Stimulated activated CD4-positive, alpha-beta T cell treated with anti-CD3 and anti-CD28 coated beads, TNF-alpha, amount 100 ng/mL, for 24 hours (primary cell): ENCODE measurements around the gene SCAMP1.

Experiments used
- DNase-seq, 3 experiments: peaks; one replicate each; pipeline ENCODE4 v3.0.0-alpha.2; 2020; ENCODE audit warnings: low read depth in 3 of 3

SCAMP1 gene

GRCh38 chr5:78492224-78492623 is 131.8 kb downstream of the SCAMP1 start:
- DNase-seq = no peak

DNA sequence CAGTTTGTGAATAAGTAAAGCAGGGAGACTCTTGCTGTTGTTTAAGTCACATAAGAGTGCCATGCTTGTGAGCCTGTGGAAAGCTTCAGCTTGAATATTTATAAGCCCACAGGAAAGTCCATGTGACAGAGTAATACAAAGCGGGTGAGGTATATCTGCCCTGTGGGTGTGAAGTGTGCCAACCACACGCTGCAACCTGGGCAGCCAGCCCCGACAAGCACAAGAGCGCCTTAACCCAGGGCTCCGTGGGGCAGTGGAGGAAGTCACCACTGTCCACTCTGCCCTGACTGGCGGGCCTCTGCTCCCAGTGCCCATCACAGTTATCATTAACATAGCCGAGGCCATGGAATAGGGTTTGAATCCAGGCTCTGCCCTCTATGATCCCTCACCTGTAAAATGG is 132.2 kb downstream of the SCAMP1 start:
- DNase-seq = no peak

- DNase-seq = no peak
These were observed 135.4 kb downstream of the SCAMP1 start for GRCh38 chr5:78495800-78496199.

DNA sequence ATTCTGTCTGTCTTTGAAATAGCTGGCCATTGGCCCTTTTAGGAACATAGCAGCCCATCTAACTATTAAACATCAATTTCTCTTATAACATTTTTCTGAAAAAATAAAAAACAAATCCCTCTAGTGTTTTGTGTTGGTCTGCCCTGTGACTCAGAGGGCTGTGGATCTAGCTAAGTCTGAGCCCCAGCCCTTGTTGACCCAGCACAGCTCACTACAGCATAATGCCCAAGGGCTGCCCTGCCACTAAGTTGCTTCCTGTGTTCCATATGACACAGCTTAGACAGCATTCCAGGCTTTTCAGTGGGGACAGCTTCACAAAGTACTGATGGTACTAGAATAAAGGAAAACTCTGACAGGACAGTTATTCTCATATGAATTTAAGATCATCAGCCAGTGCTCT is 136.0 kb downstream of the SCAMP1 start:
- DNase-seq = no peak

GRCh38 chr5:78497573-78498533 is 137.4 kb downstream of the SCAMP1 start:
- no peak for DNase-seq

DNA sequence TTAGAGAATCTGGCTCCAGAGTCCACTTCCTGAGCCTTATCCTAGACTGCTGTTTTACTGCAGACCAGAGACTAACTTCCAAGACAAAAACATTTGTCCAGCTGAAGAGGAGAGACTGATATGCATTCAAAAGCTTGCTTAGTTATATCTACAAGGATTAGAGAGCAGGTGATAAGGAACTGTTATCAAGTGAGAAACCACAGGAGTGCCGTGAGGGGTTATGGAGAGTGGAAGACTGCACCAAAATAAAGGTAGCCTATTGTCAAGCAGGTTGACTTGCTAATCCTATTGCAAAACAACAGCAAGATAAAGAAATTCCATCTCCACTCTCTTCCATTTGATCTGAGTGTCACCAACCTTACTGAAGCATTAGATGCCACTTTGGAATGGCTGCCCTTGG is 139.1 kb downstream of the SCAMP1 start:
- no peak for DNase-seq

DNA sequence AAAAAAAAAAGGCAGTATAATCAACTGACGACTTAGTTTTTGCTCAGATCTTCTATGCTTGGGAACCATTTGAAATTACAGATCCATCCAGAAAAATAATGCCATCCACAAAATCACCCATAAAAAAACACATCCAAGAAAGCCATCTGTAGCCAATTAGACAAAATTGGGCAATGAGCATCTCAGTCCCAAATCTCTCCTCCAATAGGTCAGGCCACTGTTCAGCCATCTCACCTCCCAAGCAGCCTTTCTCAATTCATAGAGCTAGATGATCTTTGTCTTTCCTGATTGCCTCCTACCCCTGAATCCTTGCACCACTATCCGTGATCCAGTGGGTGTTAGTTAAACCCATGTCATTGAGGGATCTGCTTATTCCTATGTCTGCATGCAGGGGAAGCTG is 139.6 kb downstream of the SCAMP1 start:
- no peak for DNase-seq

- no peak for DNase-seq
These were observed 140.5 kb downstream of the SCAMP1 start for GRCh38 chr5:78500871-78501270.

GRCh38 chr5:78501411-78502352 is 141.3 kb downstream of the SCAMP1 start:
- DNase-seq = no peak

DNA sequence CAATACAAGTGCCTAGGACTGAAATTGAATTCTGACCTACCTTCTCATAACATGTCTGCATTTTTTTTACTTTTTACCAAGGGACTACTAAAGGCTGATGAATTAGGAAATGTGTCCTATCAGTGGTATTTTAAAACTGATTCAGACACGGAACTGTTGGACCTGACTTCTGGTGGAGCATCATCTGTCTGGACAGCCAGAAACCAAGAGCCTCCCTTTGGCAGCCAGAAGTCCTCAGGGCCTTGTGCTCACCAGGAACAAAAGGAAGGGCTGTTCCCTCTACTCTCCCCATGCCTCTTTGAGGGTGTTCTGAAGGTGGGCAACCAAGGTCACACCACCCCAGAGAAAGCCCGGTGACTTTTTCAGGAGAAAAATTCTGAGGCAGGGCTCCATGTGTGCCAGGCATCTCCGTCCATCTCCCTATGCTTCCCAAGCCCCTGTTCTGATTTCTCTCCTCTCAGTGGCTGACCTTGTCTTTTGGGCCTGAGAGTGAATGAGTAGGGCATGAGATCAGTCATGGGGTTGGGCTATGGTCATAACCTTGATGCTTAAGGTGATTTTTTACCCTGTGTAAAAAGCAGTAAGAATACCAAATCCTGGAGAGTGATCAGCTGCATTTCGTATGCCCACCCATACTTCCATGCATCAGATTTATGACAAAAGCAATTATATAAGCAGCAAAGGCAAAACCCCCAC is 143.7 kb downstream of the SCAMP1 start:
- no peak for DNase-seq

GRCh38 chr5:78504704-78505677 is 144.6 kb downstream of the SCAMP1 start:
- DNase-seq = no peak

DNA sequence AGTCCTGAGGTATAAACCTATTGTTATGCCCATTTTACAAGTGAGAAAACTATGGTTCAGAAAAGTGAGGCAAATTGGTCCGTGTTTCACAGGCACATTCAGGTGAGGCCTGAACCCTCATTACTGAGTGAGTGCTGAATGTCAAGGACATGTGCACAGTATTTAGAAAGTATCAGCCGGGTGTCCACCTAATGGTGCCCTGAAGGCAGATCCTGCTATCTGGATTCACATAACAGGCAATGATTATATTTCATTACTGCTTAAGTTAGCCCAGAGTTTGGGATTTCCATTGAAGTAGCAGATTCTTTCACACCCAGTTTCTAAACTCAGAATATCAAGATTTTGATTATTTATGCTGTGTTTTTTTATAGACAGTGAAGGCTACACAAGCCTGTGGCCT is 145.4 kb downstream of the SCAMP1 start:
- DNase-seq = no peak

DNA sequence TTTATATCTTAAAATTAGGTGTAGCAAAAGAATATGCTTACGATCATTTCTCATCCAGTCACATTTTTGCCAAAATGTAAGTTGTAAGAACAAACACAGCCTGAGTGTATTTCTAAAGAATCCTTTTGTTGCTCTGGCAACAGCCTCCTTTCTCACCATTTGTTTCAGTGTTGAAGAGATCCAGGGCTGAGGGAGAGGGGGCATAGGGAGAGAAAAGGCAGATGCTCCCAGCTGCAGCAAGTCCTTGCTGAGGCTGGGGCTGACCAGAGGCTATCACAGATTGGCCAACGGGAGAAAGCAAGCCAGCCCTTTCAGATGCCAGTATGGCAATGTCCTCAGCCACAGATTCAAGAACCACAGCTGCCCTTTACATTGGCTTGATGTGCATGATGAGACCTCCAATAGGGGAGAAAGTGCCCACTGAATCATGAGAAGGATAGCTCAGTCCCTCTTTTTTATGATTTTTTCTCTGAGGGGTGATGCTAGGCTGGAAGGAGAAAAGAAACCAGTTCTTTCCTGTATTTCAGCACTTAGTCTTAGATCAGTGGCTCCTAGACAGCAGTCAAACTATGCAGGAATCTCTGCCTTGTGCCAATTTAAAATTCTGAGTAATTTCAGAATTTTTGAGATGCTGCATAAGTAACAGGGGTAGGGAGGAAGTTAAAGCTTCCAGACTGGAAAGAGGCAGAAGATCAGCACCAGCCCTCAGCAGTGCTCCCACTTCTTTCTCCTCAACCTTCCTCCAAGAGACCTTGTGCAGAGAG is 146.0 kb downstream of the SCAMP1 start:
- no peak for DNase-seq

DNA sequence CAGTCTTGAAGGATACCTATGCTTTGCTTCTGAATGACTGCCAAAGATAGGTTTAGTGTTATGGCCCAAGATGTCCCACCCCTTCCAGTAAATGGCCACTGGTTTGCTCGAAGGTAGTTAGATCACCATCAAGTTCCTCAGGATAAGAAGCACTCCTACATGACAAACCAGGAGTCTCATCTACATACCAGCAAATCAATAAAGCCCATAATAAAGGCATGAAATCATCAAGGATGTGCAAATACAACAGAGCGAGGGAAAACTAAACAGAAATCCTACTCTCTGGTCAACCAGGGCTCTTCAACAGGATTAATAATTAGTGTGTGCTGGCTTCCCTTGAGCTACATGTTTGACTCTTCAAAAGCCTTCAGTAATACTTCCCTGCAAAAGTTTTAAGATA is 147.1 kb downstream of the SCAMP1 start:
- DNase-seq = no peak

DNA sequence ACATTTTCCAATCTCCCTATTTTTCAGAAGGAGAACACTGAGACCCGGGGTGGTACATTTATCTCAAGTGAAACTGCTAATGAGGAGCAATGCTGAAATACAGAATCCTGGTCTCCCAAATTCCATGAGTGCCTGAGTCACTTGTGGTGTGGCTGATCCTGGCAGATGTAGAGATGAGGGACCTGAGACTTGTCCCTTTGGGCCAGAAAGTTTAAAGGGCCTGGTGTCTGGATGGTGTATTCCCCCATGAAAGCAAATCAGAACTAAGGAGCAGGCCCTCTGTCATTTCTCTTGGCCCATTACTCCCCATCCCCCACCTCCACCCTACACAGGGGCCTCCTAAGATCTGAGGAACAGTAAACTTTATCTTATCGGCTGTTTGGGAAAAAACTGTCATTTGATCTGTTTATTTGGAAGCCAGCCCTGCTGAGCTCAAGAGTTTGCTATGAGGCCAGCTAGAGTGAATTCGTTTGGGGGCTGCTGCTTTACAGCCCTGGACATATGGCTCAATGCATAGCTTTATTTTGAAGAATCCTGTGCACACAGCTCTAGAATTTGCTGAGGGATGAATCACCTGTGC is 147.9 kb downstream of the SCAMP1 start:
- DNase-seq = no peak

GRCh38 chr5:78509145-78509865 is 148.9 kb downstream of the SCAMP1 start:
- DNase-seq = no peak

DNA sequence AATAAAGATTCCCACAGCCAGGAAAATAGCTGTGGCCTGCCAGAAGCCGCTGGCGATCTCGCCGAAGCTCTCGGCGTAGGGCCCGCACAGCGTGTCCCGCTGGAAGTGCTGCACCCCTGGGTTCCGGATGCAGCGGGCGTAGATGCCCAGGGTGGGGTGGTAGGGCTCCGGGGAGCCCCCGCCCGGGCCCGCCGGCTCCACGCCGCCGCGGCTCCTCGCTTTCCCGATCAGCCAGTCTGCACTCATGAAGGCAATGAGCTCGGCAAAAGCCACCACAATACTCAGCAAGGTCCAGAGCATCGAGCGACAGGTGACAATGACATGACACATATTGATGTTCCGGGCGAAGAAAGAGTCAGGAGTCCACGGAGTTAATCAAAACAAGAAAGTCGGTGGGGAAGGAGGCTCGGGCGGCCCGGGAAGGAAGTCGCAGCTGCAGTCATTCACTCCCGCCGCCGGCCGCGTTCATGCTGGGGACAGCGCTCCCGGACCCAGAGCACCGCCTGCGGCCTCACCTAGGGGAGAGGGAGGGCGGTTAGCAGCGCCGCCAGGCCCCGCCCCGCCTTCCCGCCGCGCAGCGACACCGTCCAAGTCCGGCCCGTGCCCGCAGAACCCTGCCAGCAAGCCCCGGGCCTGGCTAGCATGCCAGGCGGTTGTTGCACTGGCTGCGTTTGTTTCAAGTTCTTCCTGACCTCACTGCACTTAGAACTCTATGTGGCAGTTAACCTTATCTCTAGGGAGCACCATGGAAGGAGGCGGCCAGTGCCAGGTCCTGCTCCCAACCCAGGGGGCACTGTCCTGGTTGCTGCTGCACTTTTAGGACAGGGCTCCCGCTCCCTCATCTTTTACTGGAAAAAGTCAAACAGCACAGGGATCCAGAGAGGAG is 149.7 kb downstream of the SCAMP1 start:
- peak in 1 of 3 experiments; percentile 31 for DNase-seq
